Mucosa of rectum (tissue), 2 donors: ENCODE results near the gene ANP32B.
"Not testable (repeated sequence)": the region's sequence is repeated elsewhere in the genome, so short reads cannot be mapped to it uniquely, and the experiment has no call there.

Experiments
- H3K27ac ChIP-seq, 2 donors: one replicate each; pipeline ENCODE4 v1.7.0; 2013; ENCODE audit warnings: inconsistent platforms in 2 of 2, low read depth in 2 of 2, low read length in 2 of 2
- H3K27me3 ChIP-seq, 2 donors: one replicate each; pipeline ENCODE4 v1.7.0; 2013; ENCODE audit warnings: low read length in 2 of 2; ENCODE audit not compliant: control insufficient read depth in 2 of 2, insufficient read depth in 2 of 2
- H3K36me3 ChIP-seq, 2 donors: one replicate each; pipeline ENCODE4 v1.7.0; 2013; ENCODE audit warnings: low read length in 2 of 2; ENCODE audit not compliant: control insufficient read depth in 2 of 2, insufficient read depth in 2 of 2
- H3K4me1 ChIP-seq, 2 donors: one replicate each; pipeline ENCODE4 v1.7.0; 2013; ENCODE audit warnings: low read length in 2 of 2, mild to moderate bottlenecking in 1 of 2; ENCODE audit not compliant: control insufficient read depth in 2 of 2, insufficient read depth in 2 of 2
- H3K4me3 ChIP-seq, 2 donors: one replicate each; pipeline ENCODE4 v1.7.0; 2013; ENCODE audit warnings: low read length in 2 of 2
- H3K9ac ChIP-seq, 2 donors: one replicate each; pipeline ENCODE4 v1.7.0; 2013; ENCODE audit warnings: low read length in 2 of 2, low read depth in 1 of 2, mild to moderate bottlenecking in 1 of 2
- H3K9me3 ChIP-seq, 2 donors: one replicate each; pipeline ENCODE4 v1.7.0; 2013; ENCODE audit warnings: low read length in 2 of 2; ENCODE audit not compliant: control insufficient read depth in 2 of 2
- donor health status: healthy.
- donor health status: Normal muscosa, but diverticular disease.

ANP32B gene

GRCh38 chr9:97944612-97945011, 38.5 kb upstream of the ANP32B start:
- H3K4me3 ChIP-seq: no peak overlapping the region
- H3K4me1 ChIP-seq: no peaks in the 10 kb centered on the region
- H3K9ac ChIP-seq: no peak overlapping the region
- peaks cover 3 to 6% of the 10 kb centered on the region in 2 donors for H3K27me3 ChIP-seq
- H3K9me3 ChIP-seq: no peaks in the 10 kb centered on the region
- H3K27ac ChIP-seq: no peak overlapping the region
- H3K36me3 ChIP-seq: no peaks in the 10 kb centered on the region

GRCh38 chr9:97945470-97945869, 37.7 kb upstream of the ANP32B start:
- not testable (repeated sequence) for H3K4me3 ChIP-seq, H3K27me3 ChIP-seq

DNA sequence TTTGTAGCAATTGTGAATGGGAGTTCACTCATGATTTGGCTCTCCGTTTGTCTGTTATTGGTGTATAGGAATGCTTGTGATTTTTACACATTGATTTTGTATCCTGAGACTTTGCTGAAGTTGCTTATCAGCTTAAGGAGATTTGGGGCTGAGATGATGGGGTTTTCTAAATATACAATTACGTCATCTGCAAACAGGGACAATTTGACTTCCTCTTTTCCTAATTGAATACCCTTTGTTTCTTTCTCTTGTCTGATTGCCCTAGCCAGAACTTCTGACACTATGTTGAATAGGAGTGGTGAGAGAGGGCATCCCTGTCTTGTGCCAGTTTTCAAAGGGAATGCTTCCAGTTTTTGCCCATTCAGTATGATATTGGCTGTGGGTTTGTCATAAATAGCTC, 36.0 kb upstream of the ANP32B start:
- not testable (repeated sequence) for H3K4me3 ChIP-seq, H3K27me3 ChIP-seq, H3K9me3 ChIP-seq, H3K36me3 ChIP-seq, H3K4me1 ChIP-seq, H3K9ac ChIP-seq, H3K27ac ChIP-seq

More at GRCh38 chr9:97945470-97945869, 37.7 kb upstream of the ANP32B start:
- H3K27ac ChIP-seq, H3K9ac ChIP-seq, H3K4me1 ChIP-seq, H3K9me3 ChIP-seq, H3K36me3 ChIP-seq: not testable (repeated sequence)

GRCh38 chr9:97950873-97951272, 32.3 kb upstream of the ANP32B start:
- not testable (repeated sequence) for H3K27me3 ChIP-seq, H3K4me1 ChIP-seq, H3K4me3 ChIP-seq, H3K9ac ChIP-seq, H3K27ac ChIP-seq, H3K9me3 ChIP-seq, H3K36me3 ChIP-seq

GRCh38 chr9:97954550-97954989, 28.6 kb upstream of the ANP32B start:
- Histone ChIP-seq H3K4me1 (no peaks in the 10 kb centered on the region), H3K27ac (no peak overlapping the region), H3K4me3 (no peak overlapping the region), H3K36me3 (no peaks in the 10 kb centered on the region), H3K9me3 (no peaks in the 10 kb centered on the region), H3K9ac (no peak overlapping the region), H3K27me3 (no peaks in the 10 kb centered on the region)

- H3K36me3 ChIP-seq: no peaks in the 10 kb centered on the region
- peaks cover 0 to 2% of the 10 kb centered on the region in 2 donors for H3K27me3 ChIP-seq
- no peaks in the 10 kb centered on the region for H3K4me1 ChIP-seq
These were observed 26.8 kb upstream of the ANP32B start for GRCh38 chr9:97956331-97956730.

GRCh38 chr9:97958812-97959511, 24.2 kb upstream of the ANP32B start:
- no peak overlapping the region for H3K9ac ChIP-seq
- no peak overlapping the region for H3K27ac ChIP-seq
- no peaks in the 10 kb centered on the region for H3K4me1 ChIP-seq
- H3K9me3 ChIP-seq: no peaks in the 10 kb centered on the region
- peaks cover 0 to 2% of the 10 kb centered on the region in 2 donors for H3K27me3 ChIP-seq
- no peaks in the 10 kb centered on the region for H3K36me3 ChIP-seq
- no peak overlapping the region for H3K4me3 ChIP-seq

More at GRCh38 chr9:97956331-97956730, 26.8 kb upstream of the ANP32B start:
- no peaks in the 10 kb centered on the region for H3K9me3 ChIP-seq
- no peak overlapping the region for H3K27ac ChIP-seq
- H3K9ac ChIP-seq: no peak overlapping the region
- no peak overlapping the region for H3K4me3 ChIP-seq

- H3K9ac ChIP-seq: no peak overlapping the region
- H3K27ac ChIP-seq: no peak overlapping the region
- no peaks in the 10 kb centered on the region for H3K4me1 ChIP-seq
These were observed 23.6 kb upstream of the ANP32B start for GRCh38 chr9:97959585-97959984.

GRCh38 chr9:97960678-97961328, 22.3 kb upstream of the ANP32B start:
- H3K36me3 ChIP-seq, H3K9me3 ChIP-seq, H3K27me3 ChIP-seq, H3K27ac ChIP-seq, H3K4me3 ChIP-seq, H3K4me1 ChIP-seq, H3K9ac ChIP-seq: not testable (repeated sequence)

More at GRCh38 chr9:97959585-97959984, 23.6 kb upstream of the ANP32B start:
- H3K36me3 ChIP-seq: no peaks in the 10 kb centered on the region
- peaks cover 0 to 2% of the 10 kb centered on the region in 2 donors for H3K27me3 ChIP-seq
- H3K4me3 ChIP-seq: no peak overlapping the region
- no peaks in the 10 kb centered on the region for H3K9me3 ChIP-seq

DNA sequence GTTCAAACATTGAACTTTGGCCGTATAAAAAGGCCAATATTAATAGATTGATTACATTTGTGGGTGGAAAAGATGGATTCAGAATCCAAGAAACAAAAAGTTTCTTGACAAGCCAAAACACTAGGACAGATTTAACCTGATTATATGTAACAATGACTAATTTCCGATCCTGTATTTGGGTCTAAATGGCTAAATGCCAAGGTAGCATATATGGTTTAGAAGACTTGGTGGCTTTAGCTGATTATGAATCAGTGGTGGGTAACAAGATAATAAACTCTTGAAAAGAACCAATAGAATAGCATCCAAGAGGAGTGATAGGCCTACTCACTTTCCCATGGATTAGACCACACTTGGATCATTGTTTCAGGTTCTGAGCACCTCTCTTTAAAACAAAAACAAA, 21.8 kb upstream of the ANP32B start:
- Histone ChIP-seq H3K36me3 (no peaks in the 10 kb centered on the region), H3K27ac (no peak overlapping the region), H3K4me1 (no peaks in the 10 kb centered on the region), H3K27me3 (peaks cover 0 to 2% of the 10 kb centered on the region in 2 donors), H3K4me3 (no peak overlapping the region), H3K9ac (no peak overlapping the region), H3K9me3 (no peaks in the 10 kb centered on the region)
